Right ventricle myocardium superior (tissue), 1 donor: Measurements from ENCODE around the gene FOXN1. TPM values are rescaled to one million over a fixed set of nuclear protein-coding genes. Genes with fewer than 3 reads are reported as not detected.
A peak's percentile ranks its signal among the peaks of the same experiment; 100 is the strongest.

Experiments used
- ATAC-seq: fragments of 200-7000 bp; cut with Tn5 transposase; one replicate; pipeline ENCODE4 v1.9.1; 2020; ENCODE audit warnings: mild to moderate bottlenecking; ENCODE audit not compliant: poor library complexity
- DNase-seq: peaks from one replicate; pipeline ENCODE4 v3.0.0-alpha.2; 2020
- intact Hi-C: fragments of 100-400 bp; cut with DNase I; formaldehyde crosslinking; loops from one replicate; pipeline ENCODE4 v1.11.2; 2022
- total RNA-seq: library from RNA; stranded (reverse); fragmentation: NEBNext Ultra II Directional; extraction: Animal tissue kit (Norgen Biotek cat#: 25700); gene quantifications from one replicate; pipeline ENCODE4 v1.2.1, GENCODE V29; 2021
- donor health status: DM: no; HTN: yes; CAD: no; lungs with severe emphysema.

FOXN1 gene
- total RNA-seq, 1 donor from 2014 or later, result not detected

DNA sequence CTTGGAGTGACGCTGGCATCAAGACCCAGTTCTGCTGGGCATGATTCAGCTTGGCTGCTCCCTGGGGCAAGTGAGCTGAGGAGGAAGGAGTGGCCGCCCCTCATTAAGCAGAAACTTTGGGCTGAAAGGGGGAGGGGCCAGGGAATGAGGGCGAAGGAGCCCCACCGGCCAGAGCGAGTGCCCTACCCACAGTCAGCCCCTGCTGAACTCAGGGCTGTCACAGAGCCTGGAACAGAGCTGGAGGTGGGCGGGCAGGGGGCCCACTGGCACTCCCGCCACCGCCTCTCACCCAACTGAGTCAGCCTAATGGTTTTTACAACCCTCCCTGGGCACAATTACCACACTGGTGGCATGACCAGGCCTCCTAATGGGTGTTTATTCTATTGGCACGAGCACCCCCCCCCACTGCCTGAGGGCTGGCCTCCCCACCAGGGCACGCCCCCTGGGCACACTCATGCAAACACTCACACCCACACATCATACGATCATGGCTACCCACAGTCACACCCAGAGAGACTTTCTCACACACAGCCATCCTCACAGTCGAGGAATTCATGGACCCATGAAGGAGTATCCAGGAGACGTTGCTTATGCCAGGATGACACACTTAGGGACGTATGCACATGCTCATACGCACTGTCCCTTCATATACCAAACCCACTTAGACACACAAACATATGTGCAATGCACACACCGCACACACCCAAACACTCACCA, 27.1 kb downstream of the FOXN1 start:
- ATAC-seq (no peak), DNase-seq (peak; percentile 18)
- intact Hi-C loops, result no loop called here

DNA sequence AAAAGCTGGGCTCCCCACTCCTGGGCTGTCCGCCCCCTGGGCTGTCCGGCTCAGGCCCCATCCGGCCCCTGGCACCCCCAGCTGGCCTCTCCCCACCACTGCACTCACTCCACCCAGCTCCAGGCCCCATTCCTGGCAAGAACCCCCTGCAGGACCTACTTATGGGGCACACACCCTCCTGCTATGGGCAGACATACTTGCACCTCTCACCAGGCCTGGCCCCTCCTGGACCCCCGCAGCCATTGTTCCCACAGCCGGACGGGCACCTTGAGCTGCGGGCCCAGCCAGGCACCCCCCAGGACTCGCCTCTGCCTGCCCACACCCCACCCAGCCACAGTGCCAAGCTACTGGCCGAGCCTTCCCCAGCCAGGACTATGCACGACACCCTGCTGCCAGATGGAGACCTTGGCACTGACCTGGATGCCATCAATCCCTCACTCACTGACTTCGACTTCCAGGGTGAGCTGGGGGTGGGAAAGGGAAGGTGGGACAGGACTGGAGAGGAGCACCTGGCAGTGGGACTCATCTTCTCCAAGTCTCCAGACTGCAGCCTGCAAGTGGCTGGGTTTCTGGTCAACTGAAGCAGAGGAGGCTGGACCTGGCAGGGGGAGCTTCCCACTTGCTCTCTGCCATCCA, 28.7 kb downstream of the FOXN1 start:
- intact Hi-C loops, result no loop called here
- ATAC-seq (no peak), DNase-seq (no peak)

DNA sequence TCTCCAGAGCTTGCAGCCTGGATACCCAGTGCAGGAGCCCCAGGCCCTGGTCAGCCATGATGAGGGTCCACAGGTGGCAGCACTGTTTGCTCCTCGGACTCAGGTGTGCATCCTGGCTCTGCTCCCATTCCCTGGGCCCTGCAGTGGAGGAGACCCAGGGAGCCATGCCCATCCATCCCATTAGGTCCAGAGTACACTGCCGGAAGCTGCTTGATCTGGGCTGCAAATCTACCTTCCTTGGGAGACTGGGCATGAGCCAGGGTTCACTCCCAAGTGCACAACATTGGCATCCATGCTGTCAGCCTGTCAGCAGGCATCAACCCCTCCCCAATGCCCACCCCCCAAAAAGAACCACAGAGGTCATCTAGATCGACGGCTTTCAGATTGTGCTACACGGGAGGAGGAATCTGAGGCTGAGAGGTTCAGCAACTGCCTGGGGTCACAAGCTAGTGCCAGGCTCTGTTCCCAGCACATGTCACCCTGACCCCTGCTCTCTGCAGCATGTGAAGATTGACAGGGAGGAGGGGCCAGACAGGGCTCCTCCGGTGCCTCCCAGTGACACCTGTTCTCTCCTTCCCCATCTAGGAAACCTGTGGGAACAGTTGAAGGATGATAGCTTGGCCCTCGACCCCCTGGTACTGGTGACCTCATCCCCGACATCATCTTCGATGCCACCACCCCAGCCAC, 30.5 kb downstream of the FOXN1 start:
- intact Hi-C loops, result no loop called here
- DNase-seq (no peak), ATAC-seq (no peak)

DNA sequence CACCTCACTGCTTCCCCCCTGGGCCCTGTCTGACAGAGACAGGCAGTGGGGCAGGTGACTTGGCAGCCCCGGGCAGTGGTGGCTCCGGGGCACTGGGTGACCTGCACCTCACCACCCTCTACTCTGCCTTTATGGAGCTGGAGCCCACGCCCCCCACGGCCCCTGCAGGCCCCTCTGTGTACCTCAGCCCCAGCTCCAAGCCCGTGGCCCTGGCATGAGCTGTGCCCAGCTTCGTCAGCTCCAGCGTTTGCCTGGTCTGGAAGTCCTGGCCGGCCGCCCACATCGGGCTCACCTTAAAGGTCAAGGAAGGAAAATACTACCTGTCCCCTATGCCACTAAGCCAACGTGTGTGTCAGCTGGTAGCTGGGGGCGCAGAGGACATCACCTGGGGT, 31.1 kb downstream of the FOXN1 start:
- intact Hi-C loops, result no loop called here
- ATAC-seq (no peak), DNase-seq (no peak)

- DNase-seq (no peak), ATAC-seq (no peak)
- intact Hi-C loops, result no loop called here
Measured at GRCh38 chr17:28538296-28538895, 32.2 kb downstream of the FOXN1 start.

- no peak for ATAC-seq
- DNase-seq, result peak; percentile 31
- intact Hi-C loops, result no loop called here
Measured at GRCh38 chr17:28540231-28540630, 34.1 kb downstream of the FOXN1 start.

DNA sequence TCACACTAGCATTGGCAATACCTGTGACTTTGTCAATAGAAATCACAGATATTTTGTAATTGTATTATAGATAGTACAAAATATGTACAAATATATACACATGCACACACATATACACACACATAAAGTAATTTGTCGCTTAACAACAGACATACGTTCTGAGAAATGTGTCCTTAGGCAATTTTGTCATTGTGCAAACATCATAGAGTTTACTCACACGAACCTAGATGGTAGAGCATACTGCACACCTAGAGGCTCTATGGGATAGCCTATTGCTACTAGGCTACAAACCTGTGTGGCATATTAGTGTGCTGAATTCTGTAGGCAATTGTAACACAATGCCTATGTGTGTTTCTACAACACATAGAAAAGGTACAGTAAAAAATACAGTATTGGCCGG, 35.3 kb downstream of the FOXN1 start:
- no peak for DNase-seq
- no peak for ATAC-seq
- intact Hi-C loops, result no loop called here

DNA sequence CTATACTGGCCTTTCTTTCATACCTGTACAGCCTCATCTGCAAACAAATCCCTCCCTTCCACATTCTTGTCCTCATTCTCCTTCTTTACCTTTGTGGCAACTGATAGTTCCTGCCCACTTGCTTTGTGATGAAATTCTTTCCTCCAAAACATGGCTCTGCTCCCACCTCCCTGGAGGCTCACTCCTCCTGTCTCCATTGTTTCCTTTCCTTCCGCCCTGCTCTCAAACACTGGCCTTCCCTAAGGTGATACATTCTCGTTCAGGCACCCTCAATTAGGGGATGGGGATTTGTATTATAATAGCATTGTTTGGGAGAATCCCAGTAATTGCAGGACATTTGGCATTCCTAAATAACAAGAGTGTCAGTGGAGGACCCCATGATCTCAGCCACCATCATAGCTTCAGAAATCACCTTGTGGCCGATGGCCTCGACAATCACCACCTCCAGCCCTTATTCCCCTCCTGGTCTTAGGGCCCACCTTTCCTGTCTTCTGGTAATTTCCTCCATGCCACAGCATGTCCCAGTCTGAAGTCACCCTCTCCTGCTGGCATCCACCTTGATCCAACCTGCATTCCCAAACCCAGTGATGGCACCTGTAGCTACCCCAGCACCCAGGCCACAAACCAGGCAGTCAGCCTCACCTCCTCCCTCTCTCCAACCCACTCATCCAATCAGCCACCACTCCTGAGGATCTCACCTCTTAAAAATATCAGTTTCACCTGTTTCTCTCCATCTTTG, 38.4 kb downstream of the FOXN1 start:
- ATAC-seq (no peak), DNase-seq (no peak)
- intact Hi-C loops, result loop anchor here (5.0 kb wide), 1 partner anchor 68 kb away; the partner anchor contains the start of gene RSKR

DNA sequence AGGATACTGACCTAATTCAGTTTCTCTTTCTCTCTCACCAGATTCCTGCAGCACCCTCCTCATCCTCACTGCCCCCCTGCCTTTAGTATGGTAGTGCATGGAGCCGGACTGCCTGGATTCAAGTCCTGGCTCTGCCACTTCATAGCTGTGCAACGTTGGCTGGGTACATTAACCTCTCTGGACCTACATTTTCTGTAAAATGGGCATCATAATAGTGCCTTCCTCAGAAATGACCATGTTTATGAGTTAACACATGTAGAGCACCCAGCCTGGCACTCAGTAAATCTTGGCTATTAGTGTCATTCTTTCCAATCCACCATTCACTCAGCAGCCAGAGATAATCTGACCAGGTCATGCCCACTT, 39.0 kb downstream of the FOXN1 start:
- DNase-seq, result no peak
- no peak for ATAC-seq
- intact Hi-C loops, result loop anchor here (5.0 kb wide), 1 partner anchor 67 kb away; the partner anchor contains the start of gene RSKR

GRCh38 chr17:28545787-28546415, 39.8 kb downstream of the FOXN1 start:
- intact Hi-C loops, result loop anchor here (5.0 kb wide), 1 partner anchor 66 kb away; the partner anchor contains the start of gene RSKR
- ATAC-seq (no peak), DNase-seq (peak; percentile 17)

GRCh38 chr17:28547096-28547622, 41.0 kb downstream of the FOXN1 start:
- DNase-seq (no peak), ATAC-seq (no peak)
- intact Hi-C loops, result loop anchor here (5.0 kb wide), 1 partner anchor 65 kb away; the partner anchor contains the start of gene RSKR

- ATAC-seq (peak; percentile 64), DNase-seq (peak; percentile 83)
- intact Hi-C loops, result loop anchor here (5.0 kb wide), 1 partner anchor 64 kb away; the partner anchor contains the start of gene RSKR
Measured at GRCh38 chr17:28547623-28548416, 41.7 kb downstream of the FOXN1 start.

DNA sequence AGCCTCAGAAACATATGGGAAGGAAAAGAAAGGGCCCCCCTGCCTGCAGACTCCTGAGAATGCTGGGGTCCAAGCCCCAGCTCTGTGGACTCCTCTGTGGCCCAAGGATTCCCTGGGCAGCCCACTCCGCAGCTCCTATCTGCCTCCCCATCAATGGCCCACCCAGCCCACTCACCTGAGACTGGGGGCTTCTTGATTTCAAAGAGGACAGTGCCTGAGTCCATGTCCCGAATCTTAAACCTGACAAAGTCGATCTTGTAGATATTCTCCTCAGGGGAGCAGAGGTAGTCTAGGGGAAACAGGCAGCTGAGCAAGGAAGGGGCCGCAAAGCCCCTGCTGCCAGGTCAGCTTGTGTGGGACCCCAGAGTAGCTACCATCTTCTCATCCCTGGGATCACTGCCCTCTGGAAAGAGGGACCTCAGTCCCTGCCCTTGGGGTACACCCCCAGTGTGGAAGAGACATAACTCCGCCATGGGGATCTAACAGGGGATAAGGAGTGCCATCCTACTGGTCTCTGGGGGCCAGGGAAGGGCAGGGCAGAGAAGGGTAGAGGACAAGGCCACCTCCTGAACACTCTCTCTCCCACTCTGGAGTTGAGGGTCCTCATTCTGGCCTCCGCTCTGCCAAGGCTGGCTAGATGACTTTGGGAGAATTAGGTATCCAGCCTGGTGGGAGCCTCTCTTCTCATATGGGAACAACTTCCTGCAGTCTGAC, 42.4 kb downstream of the FOXN1 start:
- ATAC-seq, result no peak
- no peak for DNase-seq
- intact Hi-C loops, result loop anchor here (5.0 kb wide), 1 partner anchor 64 kb away; the partner anchor contains the start of gene RSKR

GRCh38 chr17:28549236-28550132, 43.3 kb downstream of the FOXN1 start:
- intact Hi-C loops, result loop anchor here (5.0 kb wide), 2 partner anchors 43 to 63 kb away; partner anchors contain the start of gene RSKR
- DNase-seq (no peak), ATAC-seq (no peak)

- intact Hi-C loops, result loop anchor here (5.0 kb wide), 1 partner anchor 41 kb away; no protein-coding TSS in a partner anchor
- no peak for DNase-seq
- no peak for ATAC-seq
Measured at GRCh38 chr17:28550858-28551257, 44.7 kb downstream of the FOXN1 start.
